ENCODE data around the gene ATP2A3. TPM values are rescaled to one million over a fixed set of nuclear protein-coding genes. Genes with fewer than 3 reads are reported as not detected.

The ATP2A3 gene
- total and polyA plus RNA-seq, 2 donors (not counting 3 experiments of a cell fraction or from before 2014, with no cell fraction given) = 0.37 to 0.55 TPM

DNA sequence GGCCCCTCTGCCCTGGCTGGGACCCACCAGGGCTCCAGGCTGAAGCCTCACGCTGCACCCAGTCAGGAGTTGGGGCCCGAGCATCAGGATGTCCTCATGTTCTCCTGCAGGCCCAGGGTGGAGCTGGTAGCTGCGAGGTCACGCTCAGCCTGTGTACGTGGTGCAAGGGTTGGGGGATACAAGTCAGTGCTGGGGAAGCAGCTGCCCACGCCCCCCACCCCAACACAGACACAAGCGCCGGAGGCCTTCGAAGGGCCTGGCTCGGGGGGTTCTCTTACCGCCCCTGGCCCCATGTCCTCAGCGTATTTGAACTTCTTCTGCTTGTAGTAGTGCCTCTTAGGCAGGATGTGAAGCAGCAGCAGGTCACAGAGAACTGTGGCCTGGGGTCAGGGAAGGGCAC is 66.5 kb downstream of the ATP2A3 start:
- Histone ChIP-seq H3K79me2 (ENCODE audit: control insufficient read depth, insufficient read depth, low read length) (no peaks in the 10 kb centered on the region), H2AFZ (ENCODE audit: low read depth, low read length) (no peak overlapping the region), H3K4me2 (ENCODE audit: insufficient read depth, low read length) (no peak overlapping the region), H4K20me1 (replicated peaks; ENCODE audit: control insufficient read depth, extremely low read depth, insufficient read depth, low read length) (no peaks in the 10 kb centered on the region), H3K9me1 (replicated peaks; ENCODE audit: control insufficient read depth, extremely low read depth, insufficient read depth, low read length) (no peaks in the 10 kb centered on the region), H3K27me3 (ENCODE audit: control insufficient read depth in 2 of 2, insufficient read depth in 2 of 2, low read length in 2 of 2) (no peaks in the 10 kb centered on the region), H3K4me3 (replicated peaks in 1 of 3; ENCODE audit: insufficient read depth in 1 of 3, low read depth in 1 of 3, low read length in 3 of 3) (no peak overlapping the region), H3K4me1 (ENCODE audit: control insufficient read depth, extremely low read depth, insufficient read depth, low read length) (peaks cover 21% of the 10 kb centered on the region), H3K36me3 (ENCODE audit: control insufficient read depth in 2 of 2, extremely low read depth in 1 of 2, insufficient read depth in 2 of 2, low read length in 2 of 2) (no peaks in the 10 kb centered on the region), H3K27ac (ENCODE audit: insufficient read depth, low read depth, low read length) (no peak overlapping the region), H3K9me3 (replicated peaks; ENCODE audit: control insufficient read depth, insufficient read depth, low read length) (no peaks in the 10 kb centered on the region), H3K9ac (replicated peaks; ENCODE audit: extremely low read depth, insufficient read depth, low read length) (no peak overlapping the region)
- no peak for DNase-seq (ENCODE audit: low read depth, low spot score)
- no TSS peak for BruUV-seq (replicated peaks)
- intact Hi-C loops (cut with micrococcal nuclease) = no loop called here
- ChIA-PET CTCF (interaction anchor here (9.2 kb wide), 1 partner anchor 15 kb away, joined by 82 read pairs; no protein-coding TSS in a partner anchor), POLR2A (no interaction called here)
- dilution Hi-C loops (cut with MboI; ENCODE audit: extremely low pct_ligation_motif_present, low sequenced_read_pairs) = no loop called here
- TF ChIP-seq, protein P1, sequence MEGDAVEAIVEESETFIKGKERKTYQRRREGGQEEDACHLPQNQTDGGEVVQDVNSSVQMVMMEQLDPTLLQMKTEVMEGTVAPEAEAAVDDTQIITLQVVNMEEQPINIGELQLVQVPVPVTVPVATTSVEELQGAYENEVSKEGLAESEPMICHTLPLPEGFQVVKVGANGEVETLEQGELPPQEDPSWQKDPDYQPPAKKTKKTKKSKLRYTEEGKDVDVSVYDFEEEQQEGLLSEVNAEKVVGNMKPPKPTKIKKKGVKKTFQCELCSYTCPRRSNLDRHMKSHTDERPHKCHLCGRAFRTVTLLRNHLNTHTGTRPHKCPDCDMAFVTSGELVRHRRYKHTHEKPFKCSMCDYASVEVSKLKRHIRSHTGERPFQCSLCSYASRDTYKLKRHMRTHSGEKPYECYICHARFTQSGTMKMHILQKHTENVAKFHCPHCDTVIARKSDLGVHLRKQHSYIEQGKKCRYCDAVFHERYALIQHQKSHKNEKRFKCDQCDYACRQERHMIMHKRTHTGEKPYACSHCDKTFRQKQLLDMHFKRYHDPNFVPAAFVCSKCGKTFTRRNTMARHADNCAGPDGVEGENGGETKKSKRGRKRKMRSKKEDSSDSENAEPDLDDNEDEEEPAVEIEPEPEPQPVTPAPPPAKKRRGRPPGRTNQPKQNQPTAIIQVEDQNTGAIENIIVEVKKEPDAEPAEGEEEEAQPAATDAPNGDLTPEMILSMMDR (IDR thresholded peaks at IDR 0.05; ENCODE audit: extremely low read depth in 1 of 2, insufficient read depth in 1 of 2, low read depth in 1 of 2, low read length in 2 of 2) = no peak
- no peak for TF ChIP-seq MAX (IDR thresholded peaks at IDR 0.05; ENCODE audit: insufficient read depth, insufficient read length)
- no peak for TF ChIP-seq FOS (IDR thresholded peaks at IDR 0.05; ENCODE audit: borderline replicate concordance, insufficient read depth, low read length)
- no peak for TF ChIP-seq POLR2A (IDR thresholded peaks at IDR 0.05; ENCODE audit: low read depth, low read length)
- TF ChIP-seq POLR2AphosphoS5 (IDR thresholded peaks at IDR 0.05; ENCODE audit: insufficient read depth, low read depth, low read length) = no peak
- no peak for TF ChIP-seq EZH2 (IDR thresholded peaks at IDR 0.05; ENCODE audit: borderline replicate concordance, low read depth, low read length, severe bottlenecking)
- no peak for TF ChIP-seq GATA2 (IDR thresholded peaks at IDR 0.05; ENCODE audit: insufficient read depth, insufficient read length, low read depth, low read length)
- FAIRE-seq = no peak
